Motor neuron (in vitro differentiated cells): ENCODE results near the gene KPNA3. TPM values are rescaled to one million over a fixed set of nuclear protein-coding genes. Genes with fewer than 3 reads are reported as not detected.

Experiments used
- ATAC-seq, 8 experiments: fragments of 200-7000 bp; cut with Tn5 transposase; replicated peaks in 6 of 8; 2 replicates each; pipeline ENCODE4 v1.8.0; 2021; ENCODE audit warnings: mild to moderate bottlenecking in 8 of 8, moderate library complexity in 8 of 8
- H3K27ac ChIP-seq, 2 donors: fragments of 250-450 bp; sonication (Bioruptor Pico); 2 replicates each; pipeline ENCODE4 v1.9.0; 2021; ENCODE audit warnings: antibody characterized with exemption in 2 of 2, mild to moderate bottlenecking in 2 of 2, moderate library complexity in 1 of 2
- H3K4me1 ChIP-seq, 2 donors: fragments of 250-450 bp; sonication (Bioruptor Pico); replicated peaks in 1 of 2; 2 replicates each; pipeline ENCODE4 v1.6.1; 2021; ENCODE audit warnings: antibody characterized with exemption in 2 of 2, mild to moderate bottlenecking in 2 of 2, moderate library complexity in 1 of 2
- H3K4me3 ChIP-seq, 5 donors: fragments of 250-450 bp; sonication (Bioruptor Pico); 2 replicates each; pipeline ENCODE4 v1.9.0; 2021; ENCODE audit warnings: antibody characterized with exemption in 5 of 5, mild to moderate bottlenecking in 5 of 5, moderate library complexity in 4 of 5
- WGBS, 10 experiments: fragments of 450-650 bp; shearing (Covaris generic); methylation state at CpG; one replicate each; pipeline ENCODE4 v1.0.0; 2022; 5-methylcytosine and 5-hydroxymethylcytosine counted together
- in situ Hi-C, 9 experiments: fragments of 400-800 bp; cut with MboI; loops; one replicate each; pipeline ENCODE4 v1.15.0; 2021; ENCODE audit warnings: low sequenced_read_pairs in 9 of 9, low pct_unique_long_range_greater_than_20kb in 2 of 9; ENCODE audit not compliant: unreplicated experiment in 9 of 9
- total RNA-seq, 8 experiments: library from RNA; unstranded; fragments of 300-600 nt; gene quantifications; 2 replicates each; pipeline versions ENCODE4 v1.2.3 to v1.2.4, GENCODE V29; 2022

The KPNA3 gene
- total RNA-seq, 8 experiments from 2014 or later = 17.7 to 39.8 (median 33.6) TPM

DNA sequence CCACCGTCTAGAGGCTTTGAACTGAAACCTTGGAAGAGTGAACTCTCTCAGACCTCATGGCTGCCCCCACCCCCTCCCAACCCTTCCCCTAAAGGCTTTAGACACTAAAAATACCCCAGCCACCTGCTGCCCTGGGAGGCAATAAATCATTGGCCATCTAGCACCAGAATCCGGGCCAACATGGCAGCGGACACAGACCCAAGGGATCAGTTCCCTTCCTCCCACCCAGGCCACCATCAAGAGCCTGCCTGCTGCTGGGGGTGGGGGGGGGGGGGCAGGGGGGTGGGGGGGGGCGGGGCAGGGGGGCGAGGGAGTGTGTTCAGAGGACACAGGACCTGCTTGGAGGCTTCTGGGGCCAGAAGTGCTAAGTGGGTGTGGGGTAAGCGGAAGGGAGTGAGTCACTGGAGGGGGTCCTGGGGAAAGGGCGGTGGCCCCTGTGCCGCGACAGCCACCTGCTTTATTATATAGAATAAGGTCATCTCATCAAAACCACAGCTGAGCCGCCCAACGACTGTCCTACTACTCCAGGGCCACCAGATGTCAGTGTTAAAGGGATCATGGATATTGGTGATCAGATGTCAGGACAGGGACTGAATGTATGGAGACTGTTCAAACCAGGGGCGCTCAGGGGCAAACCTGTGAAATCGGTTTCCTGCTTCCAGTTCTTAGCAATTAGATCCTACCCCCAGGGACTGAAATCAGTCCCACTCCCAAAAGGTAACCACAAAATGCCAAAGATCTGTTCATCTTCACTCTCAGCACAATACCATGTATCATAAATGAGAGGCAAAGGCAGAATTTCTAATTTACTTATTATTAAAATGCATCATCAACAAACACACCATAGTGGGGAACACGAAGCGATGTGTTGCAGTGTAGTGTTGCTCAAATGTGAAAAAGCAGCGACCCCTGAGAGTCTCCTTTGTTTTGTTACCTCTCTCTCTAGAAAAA is 139.9 kb downstream of the KPNA3 start:
- peak; percentile 78 to 92 (median 86) for ATAC-seq
- H3K4me3 ChIP-seq = no peak overlapping the region
- 50 to 100% (median 75%) methylated on average over 2 to 3 of the region's 16 CpGs; no CpG with 5 or more reads in 3 of the 10 experiments for WGBS, 10 experiments
- peaks cover 0 to 3% of the 10 kb centered on the region in 2 donors for H3K4me1 ChIP-seq
- in situ Hi-C loops = loop anchor here in 3 of 9 experiments (25.0 kb wide), 1 partner anchor 185 kb away; no protein-coding TSS in a partner anchor
- no peak overlapping the region for H3K27ac ChIP-seq

DNA sequence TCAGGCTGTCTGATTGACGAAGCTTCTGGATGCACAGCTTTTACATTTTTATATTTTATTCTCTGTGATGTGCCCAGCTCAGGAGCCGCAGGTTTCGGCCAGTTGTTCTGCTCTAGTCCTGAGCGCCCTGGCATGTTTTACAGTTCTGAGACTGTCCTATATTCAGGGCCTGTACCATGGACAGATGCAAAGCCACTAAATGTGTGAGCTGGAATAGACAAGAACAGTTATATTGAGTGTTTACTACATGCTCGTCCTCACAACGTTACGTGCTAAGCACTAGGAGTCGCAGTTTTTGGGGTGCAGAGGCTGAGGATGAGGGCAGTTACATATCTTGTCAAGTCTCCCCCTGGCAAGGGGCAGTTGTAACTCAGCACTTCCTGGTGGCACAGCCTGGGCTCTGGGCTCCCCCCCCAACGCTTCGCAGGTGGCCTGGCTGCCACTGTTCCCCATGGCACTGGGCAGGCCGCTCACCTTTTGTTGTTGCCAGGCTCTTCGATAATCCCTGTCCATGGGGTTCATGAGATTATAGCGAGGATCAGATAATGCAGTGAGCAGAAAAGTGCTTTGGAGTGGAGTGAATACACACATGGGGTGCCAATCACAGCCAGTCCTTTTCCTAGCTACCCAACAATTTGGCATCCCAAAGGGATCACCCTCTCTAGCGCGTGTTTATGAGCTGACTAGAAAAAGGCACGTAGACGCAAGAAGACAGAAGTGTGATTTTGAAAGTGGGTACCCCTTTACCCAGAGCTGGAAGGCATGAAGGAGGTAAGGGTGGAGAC is 140.7 kb downstream of the KPNA3 start:
- WGBS, 10 experiments = 66 to 100% (median 92%) methylated on average over 1 to 9 of the region's 17 CpGs; no CpG with 5 or more reads in 2 of the 10 experiments
- peak in 3 of 8 experiments; percentile 2 to 19 (median 7) for ATAC-seq

DNA sequence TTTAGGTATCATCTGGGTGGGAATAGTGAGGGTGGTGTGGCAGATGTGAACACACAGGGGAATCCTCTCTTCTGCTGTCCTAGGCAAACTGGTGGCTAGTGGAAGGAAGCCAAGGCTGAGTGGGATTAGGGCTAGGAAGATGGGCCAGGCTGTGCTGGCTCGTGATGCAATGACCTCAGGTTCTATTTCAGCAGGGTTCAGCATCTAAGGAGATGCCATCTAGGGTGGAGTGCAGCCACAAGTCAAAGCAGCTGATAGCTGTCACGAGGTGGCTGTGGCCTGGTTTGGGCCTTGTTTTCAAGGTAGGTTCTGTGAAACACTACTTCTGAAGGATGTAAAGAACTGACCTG is 142.5 kb downstream of the KPNA3 start:
- in situ Hi-C loops = loop anchor here in 3 of 9 experiments (25.0 kb wide), 1 partner anchor 187 kb away; no protein-coding TSS in a partner anchor
- WGBS, 10 experiments = 40 to 100% (median 70%) methylated on average over 1 to 2 of the region's 2 CpGs; no CpG with 5 or more reads in 4 of the 10 experiments
- Histone ChIP-seq H3K4me1 (peaks cover 0 to 3% of the 10 kb centered on the region in 2 donors), H3K4me3 (no peak overlapping the region), H3K27ac (no peak overlapping the region)
- peak in 1 of 8 experiments; percentile 16 for ATAC-seq

More for the DNA sequence above, 140.7 kb downstream of the KPNA3 start:
- in situ Hi-C loops = loop anchor here in 3 of 9 experiments (25.0 kb wide), 1 partner anchor 186 kb away; no protein-coding TSS in a partner anchor
- peaks cover 0 to 3% of the 10 kb centered on the region in 2 donors for H3K4me1 ChIP-seq
- H3K4me3 ChIP-seq = no peak overlapping the region
- H3K27ac ChIP-seq = no peak overlapping the region

Other genes with a start within 250 kb of the KPNA3 start
- gene RCBTB1, start 207.1 kb downstream of the KPNA3 start, total RNA-seq = 10 to 100 TPM; 13.6 to 27.5 (median 17.7) TPM
- under 1 TPM in 5 of 8 experiments, not detected in 3; 0.08 to 0.38 (median 0.15) TPM for gene ARL11, start 164.2 kb downstream of the KPNA3 start, total RNA-seq
- 10 to 100 TPM; 17.7 to 50.3 (median 26.0) TPM for gene EBPL, start 101.2 kb downstream of the KPNA3 start, total RNA-seq
- 10 to 100 TPM in 3 of 8 experiments, 1 to 10 TPM in 5; 5.4 to 21.2 (median 8.6) TPM for gene SPRYD7, start 143.7 kb upstream of the KPNA3 start, total RNA-seq
- gene TRIM13, start 204.4 kb upstream of the KPNA3 start, total RNA-seq = 10 to 100 TPM; 16.3 to 40.2 (median 26.8) TPM
- 1 to 10 TPM; 1.3 to 9.0 (median 3.5) TPM for gene KCNRG, start 222.8 kb upstream of the KPNA3 start, total RNA-seq